Prostate gland (tissue), 2 donors: ENCODE data around the gene GPHA2.

ENCODE experiments used
- CTCF ChIP-seq, 4 experiments: fragments of 200-600 bp in 2 of 4; fragments of 450-650 bp in 2 of 4; sonication (generic) in 2 of 4; IDR thresholded peaks; 1 replicate in 3 of 4; 2 replicates in 1 of 4; pipeline ENCODE4 v1.5.1; 2016 to 2019; ENCODE audit warnings: antibody characterized with exemption in 4 of 4, mild to moderate bottlenecking in 2 of 4, moderate library complexity in 2 of 4
- POLR2A ChIP-seq: fragments of 450-650 bp; IDR thresholded peaks from one replicate; pipeline ENCODE4 v1.6.1; 2016; ENCODE audit warnings: antibody characterized with exemption, mild to moderate bottlenecking
- POLR2AphosphoS5 ChIP-seq: sonication (generic); formaldehyde crosslinking; IDR thresholded peaks from one replicate; pipeline ENCODE4 v1.6.1; 2017; ENCODE audit warnings: antibody characterized with exemption

DNA sequence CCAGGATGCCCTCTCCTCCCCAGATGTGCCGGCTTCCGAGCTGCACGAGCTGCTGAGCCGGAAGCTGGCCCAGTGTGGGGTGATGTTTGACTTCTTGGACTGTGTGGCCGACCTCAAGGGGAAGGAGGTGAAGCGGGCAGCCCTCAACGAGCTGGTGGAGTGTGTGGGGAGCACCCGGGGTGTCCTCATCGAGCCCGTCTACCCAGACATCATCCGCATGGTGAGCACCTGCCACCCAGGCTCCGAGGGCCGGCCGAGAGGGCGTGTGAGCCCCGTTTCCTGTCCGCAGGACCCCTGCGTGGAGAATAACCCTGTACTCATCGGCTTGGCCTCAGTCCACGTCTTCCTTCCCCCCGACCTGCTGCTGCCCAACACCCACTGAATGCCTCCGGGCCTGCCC lies 9.0 kb downstream of the GPHA2 start:
- TF ChIP-seq CTCF (IDR thresholded peaks at IDR 0.05) (no peak), POLR2A (no peak), POLR2AphosphoS5 (no peak)
